PC-9 (cell line): ENCODE data around the gene TMEM117.

Experiments
- EZH2 ChIP-seq: fragments of 200-600 bp; sonication (generic); IDR thresholded peaks from 2 replicates; pipeline ENCODE4 v1.8.0; 2017; ENCODE audit warnings: antibody characterized with exemption, low read depth
- TF ChIP-seq, protein P1 (sequence below): fragments of 200-600 bp; sonication (generic); conservative IDR thresholded peaks from 2 replicates; pipeline ENCODE4 v1.6.1; 2017; ENCODE audit warnings: mixed run types, antibody characterized with exemption, mild to moderate bottlenecking, moderate library complexity

DNA sequence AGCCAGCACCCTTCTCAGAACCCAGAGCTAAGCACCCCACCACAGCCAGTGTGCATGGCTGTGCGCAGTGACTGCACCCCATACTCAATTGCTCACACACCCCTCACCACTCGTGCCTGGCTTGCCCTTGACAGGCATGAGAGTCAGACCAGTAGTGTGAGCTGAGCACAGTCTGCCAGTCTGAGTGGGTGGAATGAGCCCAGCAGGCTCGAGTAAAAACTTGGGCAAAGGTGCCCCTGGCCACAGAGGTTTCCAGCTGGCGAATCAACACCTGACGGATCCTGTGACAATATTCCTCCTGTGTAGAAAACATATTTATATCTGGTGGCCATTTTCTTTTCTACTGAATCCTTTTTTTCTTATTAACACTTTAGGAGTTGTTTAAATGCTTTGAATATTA, 202.5 kb downstream of the TMEM117 start:
- TF ChIP-seq, protein P1, sequence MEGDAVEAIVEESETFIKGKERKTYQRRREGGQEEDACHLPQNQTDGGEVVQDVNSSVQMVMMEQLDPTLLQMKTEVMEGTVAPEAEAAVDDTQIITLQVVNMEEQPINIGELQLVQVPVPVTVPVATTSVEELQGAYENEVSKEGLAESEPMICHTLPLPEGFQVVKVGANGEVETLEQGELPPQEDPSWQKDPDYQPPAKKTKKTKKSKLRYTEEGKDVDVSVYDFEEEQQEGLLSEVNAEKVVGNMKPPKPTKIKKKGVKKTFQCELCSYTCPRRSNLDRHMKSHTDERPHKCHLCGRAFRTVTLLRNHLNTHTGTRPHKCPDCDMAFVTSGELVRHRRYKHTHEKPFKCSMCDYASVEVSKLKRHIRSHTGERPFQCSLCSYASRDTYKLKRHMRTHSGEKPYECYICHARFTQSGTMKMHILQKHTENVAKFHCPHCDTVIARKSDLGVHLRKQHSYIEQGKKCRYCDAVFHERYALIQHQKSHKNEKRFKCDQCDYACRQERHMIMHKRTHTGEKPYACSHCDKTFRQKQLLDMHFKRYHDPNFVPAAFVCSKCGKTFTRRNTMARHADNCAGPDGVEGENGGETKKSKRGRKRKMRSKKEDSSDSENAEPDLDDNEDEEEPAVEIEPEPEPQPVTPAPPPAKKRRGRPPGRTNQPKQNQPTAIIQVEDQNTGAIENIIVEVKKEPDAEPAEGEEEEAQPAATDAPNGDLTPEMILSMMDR: no peak
- TF ChIP-seq EZH2: no peak
